ENCODE data around the gene IFI27. TPM values are rescaled to one million over a fixed set of nuclear protein-coding genes. Genes with fewer than 3 reads are reported as not detected.

Gene IFI27
- total RNA-seq, 1 donor from 2014 or later, result under 0.01 TPM

GRCh38 chr14:94124582-94125377 lies 14.2 kb downstream of the IFI27 start:
- no peaks in the 10 kb centered on the region for H3K36me3 ChIP-seq (ENCODE audit: control insufficient read depth, insufficient read depth, low read length)
- peaks cover 2% of the 10 kb centered on the region for H3K27me3 ChIP-seq (ENCODE audit: control insufficient read depth, insufficient read depth, low read length)
- no peak overlapping the region for H3K4me3 ChIP-seq (ENCODE audit: low read depth, low read length)
- no peak for TF ChIP-seq CTCF (IDR thresholded peaks at IDR 0.05; ENCODE audit: insufficient read depth, low read length, poor library complexity, severe bottlenecking)
- no peak for DNase-seq (ENCODE audit: low read depth)

- Histone ChIP-seq H3K4me3 (ENCODE audit: low read depth, low read length) (no peak overlapping the region), H3K36me3 (ENCODE audit: control insufficient read depth, insufficient read depth, low read length) (no peaks in the 10 kb centered on the region), H3K27me3 (ENCODE audit: control insufficient read depth, insufficient read depth, low read length) (peaks cover 2% of the 10 kb centered on the region)
- no peak for DNase-seq (ENCODE audit: low read depth)
- no peak for TF ChIP-seq CTCF (IDR thresholded peaks at IDR 0.05; ENCODE audit: insufficient read depth, low read length, poor library complexity, severe bottlenecking)
These were observed 15.3 kb downstream of the IFI27 start for GRCh38 chr14:94125659-94126418.

GRCh38 chr14:94126419-94126677 lies 15.8 kb downstream of the IFI27 start:
- no peak for TF ChIP-seq CTCF (IDR thresholded peaks at IDR 0.05; ENCODE audit: insufficient read depth, low read length, poor library complexity, severe bottlenecking)
- peaks cover 2% of the 10 kb centered on the region for H3K27me3 ChIP-seq (ENCODE audit: control insufficient read depth, insufficient read depth, low read length)
- H3K4me3 ChIP-seq (ENCODE audit: low read depth, low read length), result no peak overlapping the region
- no peak for DNase-seq (ENCODE audit: low read depth)
- no peaks in the 10 kb centered on the region for H3K36me3 ChIP-seq (ENCODE audit: control insufficient read depth, insufficient read depth, low read length)

- DNase-seq (ENCODE audit: low read depth), result no peak
- no peaks in the 10 kb centered on the region for H3K36me3 ChIP-seq (ENCODE audit: control insufficient read depth, insufficient read depth, low read length)
- H3K27me3 ChIP-seq (ENCODE audit: control insufficient read depth, insufficient read depth, low read length), result no peaks in the 10 kb centered on the region
- H3K4me3 ChIP-seq (ENCODE audit: low read depth, low read length), result no peak overlapping the region
- no peak for TF ChIP-seq CTCF (IDR thresholded peaks at IDR 0.05; ENCODE audit: insufficient read depth, low read length, poor library complexity, severe bottlenecking)
These were observed 16.3 kb downstream of the IFI27 start for GRCh38 chr14:94126800-94127199.

- no peaks in the 10 kb centered on the region for H3K27me3 ChIP-seq (ENCODE audit: control insufficient read depth, insufficient read depth, low read length)
- H3K36me3 ChIP-seq (ENCODE audit: control insufficient read depth, insufficient read depth, low read length), result no peaks in the 10 kb centered on the region
- H3K4me3 ChIP-seq (ENCODE audit: low read depth, low read length), result no peak overlapping the region
- TF ChIP-seq CTCF (IDR thresholded peaks at IDR 0.05; ENCODE audit: insufficient read depth, low read length, poor library complexity, severe bottlenecking), result no peak
- DNase-seq (ENCODE audit: low read depth), result no peak
These were observed 16.8 kb downstream of the IFI27 start for GRCh38 chr14:94127330-94127729.

Data from kidney epithelial cell (primary cell).